GM19043 (cell line): ENCODE data around the gene POLR3E.
"Not testable (repeated sequence)": the region's sequence is repeated elsewhere in the genome, so short reads cannot be mapped to it uniquely, and the experiment has no call there.

Experiments
- ATAC-seq: cut with Tn5 transposase; IDR thresholded peaks from one replicate; pipeline ENCODE4 v1.9.1; 2021; ENCODE audit warnings: low read depth; ENCODE audit not compliant: unreplicated experiment

Gene POLR3E

GRCh38 chr16:22291020-22291419, 6.2 kb upstream of the POLR3E start:
- no peak for ATAC-seq

- ATAC-seq: no peak
Observed at GRCh38 chr16:22291860-22292318, 5.3 kb upstream of the POLR3E start.

GRCh38 chr16:22292320-22292719, 4.9 kb upstream of the POLR3E start:
- no peak for ATAC-seq

GRCh38 chr16:22293137-22294106, 3.8 kb upstream of the POLR3E start:
- no peak for ATAC-seq

GRCh38 chr16:22296225-22297113, 740 bp upstream of the POLR3E start:
- no peak for ATAC-seq

- ATAC-seq: no peak
Observed at GRCh38 chr16:22297871-22298733, 893 bp downstream of the POLR3E start.

GRCh38 chr16:22299036-22299435, 1.8 kb downstream of the POLR3E start:
- no peak for ATAC-seq

- ATAC-seq: no peak
Observed at GRCh38 chr16:22300427-22301071, 3.3 kb downstream of the POLR3E start.

GRCh38 chr16:22301423-22301822, 4.2 kb downstream of the POLR3E start:
- not testable (repeated sequence) for ATAC-seq

GRCh38 chr16:22302776-22303363, 5.7 kb downstream of the POLR3E start:
- no peak for ATAC-seq

- no peak for ATAC-seq
Observed at GRCh38 chr16:22304411-22304810, 7.2 kb downstream of the POLR3E start.

- ATAC-seq: no peak
Observed at GRCh38 chr16:22306788-22307187, 9.6 kb downstream of the POLR3E start.

GRCh38 chr16:22307838-22308237, 10.6 kb downstream of the POLR3E start:
- ATAC-seq: no peak

GRCh38 chr16:22308824-22309520, 11.8 kb downstream of the POLR3E start:
- ATAC-seq: no peak

GRCh38 chr16:22311520-22311919, 14.3 kb downstream of the POLR3E start:
- ATAC-seq: no peak

GRCh38 chr16:22312897-22313781, 15.9 kb downstream of the POLR3E start:
- no peak for ATAC-seq

- no peak for ATAC-seq
Observed at GRCh38 chr16:22313876-22314470, 16.8 kb downstream of the POLR3E start.
